Stimulated activated CD8-positive, alpha-beta memory T cell treated with anti-CD3 and anti-CD28 coated beads, Interleukin-12 subunit alpha, Interleukin-12 subunit beta, amount 100 ng/mL, for 4 hours (primary cell): ENCODE results near the gene OBSL1.

Experiments
- DNase-seq: peaks from one replicate; pipeline ENCODE4 v3.0.0-alpha.2; 2020; ENCODE audit warnings: low read depth

OBSL1 gene

DNA sequence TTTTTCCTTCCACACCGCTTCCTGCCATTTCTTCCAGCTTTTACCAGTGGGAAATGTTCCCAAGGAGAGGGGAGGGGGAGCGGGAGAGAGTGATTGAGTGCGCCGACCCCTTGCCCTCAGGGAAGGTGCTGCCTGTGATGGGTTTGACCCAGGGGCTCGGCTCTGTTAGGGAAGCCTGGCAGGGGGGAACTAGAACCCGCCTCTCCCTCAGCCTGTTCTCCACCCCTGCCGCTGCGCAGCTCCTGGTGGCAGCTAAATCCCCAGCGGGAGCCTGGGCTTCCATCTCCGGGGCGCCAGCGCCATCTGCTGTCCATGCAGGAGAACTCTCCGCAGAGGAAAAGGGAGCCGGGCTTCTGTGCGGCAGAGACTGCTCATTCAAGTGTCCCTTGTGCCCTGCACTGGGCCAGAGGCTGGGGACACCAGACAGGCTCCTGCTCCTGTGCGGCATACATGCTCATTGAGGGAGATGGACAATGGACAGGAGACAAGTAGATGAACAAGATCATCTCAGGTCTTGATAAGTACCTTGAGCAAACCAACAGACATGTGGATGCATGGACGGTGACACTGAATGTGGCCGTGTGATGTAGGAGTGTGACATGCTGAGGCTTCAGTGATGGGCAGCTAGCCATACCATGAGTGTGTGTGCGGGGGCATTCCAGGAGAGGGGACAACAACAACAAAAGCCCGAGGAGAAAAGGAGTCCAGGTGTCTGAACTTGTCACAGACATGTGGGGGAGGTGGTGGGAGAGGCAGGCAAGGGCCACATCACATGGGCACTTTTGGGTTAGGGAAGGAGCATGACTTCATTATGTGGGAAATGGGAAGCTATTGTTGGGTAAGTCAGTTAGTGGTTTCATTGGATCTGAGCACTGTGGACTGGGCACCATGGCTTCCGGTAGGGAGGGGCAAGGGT is 41.0 kb downstream of the OBSL1 start:
- DNase-seq, result peak; percentile 69

DNA sequence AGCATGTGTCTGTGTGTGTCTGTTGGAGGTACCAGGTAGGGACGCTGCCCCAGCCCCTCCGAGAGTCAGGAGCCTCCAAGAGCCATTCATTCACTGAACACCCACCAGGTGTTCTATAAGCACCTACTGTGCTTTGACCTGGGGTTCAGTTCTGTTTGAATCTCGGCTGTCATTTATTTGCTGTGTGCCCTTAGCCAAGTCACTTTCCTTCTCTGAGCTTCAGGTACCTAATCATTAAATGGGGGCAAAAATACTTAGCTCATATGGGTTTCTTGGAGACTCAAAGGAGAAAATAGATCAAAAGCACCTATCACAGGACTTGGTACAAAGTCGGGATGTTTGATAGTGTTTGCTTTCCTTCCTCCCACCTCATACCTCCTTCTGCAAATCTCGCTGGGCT is 43.9 kb downstream of the OBSL1 start:
- no peak for DNase-seq

DNA sequence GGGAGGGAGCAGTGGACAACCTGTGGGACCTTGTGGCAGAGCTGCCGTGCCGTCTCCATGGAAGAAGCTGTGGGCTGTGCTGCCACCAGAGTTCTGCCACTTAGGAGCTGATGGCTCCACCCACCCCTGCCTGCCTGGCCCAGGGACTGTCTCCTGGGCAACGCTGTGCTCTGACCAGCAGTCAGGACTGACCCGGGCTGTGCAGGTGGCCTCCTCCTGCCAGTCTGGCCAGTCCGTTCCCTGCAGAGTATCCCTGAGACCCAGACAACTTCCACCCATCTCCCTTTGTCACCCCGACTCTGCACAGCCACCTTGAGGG is 44.3 kb downstream of the OBSL1 start:
- DNase-seq, result no peak

DNA sequence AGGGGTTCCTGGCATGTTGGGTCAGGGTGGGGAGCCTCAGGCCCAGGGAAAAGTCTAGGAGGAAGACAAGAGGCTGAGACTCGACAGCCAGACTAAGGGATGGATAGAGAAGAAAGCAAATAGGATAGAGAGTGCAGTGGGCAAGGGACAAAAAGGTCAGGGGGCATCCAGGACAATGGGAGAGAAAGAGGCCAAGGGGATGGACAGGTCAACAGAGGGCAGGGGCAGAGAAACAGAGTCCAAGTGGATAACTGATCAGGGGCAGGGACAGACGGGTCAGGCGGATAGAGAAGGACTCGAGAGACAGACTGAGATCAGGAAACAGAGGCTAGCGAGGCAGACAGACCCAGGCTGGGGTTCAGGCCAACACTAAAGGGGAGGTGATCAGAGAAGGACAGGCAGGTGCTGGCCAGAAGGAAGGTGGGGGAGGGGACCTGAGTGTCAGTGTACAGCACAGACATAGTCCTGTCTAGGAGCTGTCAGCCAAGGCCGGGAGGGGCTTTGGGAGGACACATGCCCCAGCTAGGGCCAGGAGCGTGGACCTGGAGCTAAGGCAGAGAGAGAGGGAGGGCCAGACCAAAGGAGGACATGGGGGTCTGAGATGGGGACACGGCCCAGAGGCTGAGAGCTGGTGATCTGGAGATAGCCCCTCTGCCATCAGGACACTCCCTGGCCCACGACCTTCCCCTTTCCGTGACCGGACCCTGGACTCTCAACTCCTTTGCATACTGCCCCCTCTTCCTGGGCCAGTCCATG is 44.8 kb downstream of the OBSL1 start:
- DNase-seq, result no peak

DNA sequence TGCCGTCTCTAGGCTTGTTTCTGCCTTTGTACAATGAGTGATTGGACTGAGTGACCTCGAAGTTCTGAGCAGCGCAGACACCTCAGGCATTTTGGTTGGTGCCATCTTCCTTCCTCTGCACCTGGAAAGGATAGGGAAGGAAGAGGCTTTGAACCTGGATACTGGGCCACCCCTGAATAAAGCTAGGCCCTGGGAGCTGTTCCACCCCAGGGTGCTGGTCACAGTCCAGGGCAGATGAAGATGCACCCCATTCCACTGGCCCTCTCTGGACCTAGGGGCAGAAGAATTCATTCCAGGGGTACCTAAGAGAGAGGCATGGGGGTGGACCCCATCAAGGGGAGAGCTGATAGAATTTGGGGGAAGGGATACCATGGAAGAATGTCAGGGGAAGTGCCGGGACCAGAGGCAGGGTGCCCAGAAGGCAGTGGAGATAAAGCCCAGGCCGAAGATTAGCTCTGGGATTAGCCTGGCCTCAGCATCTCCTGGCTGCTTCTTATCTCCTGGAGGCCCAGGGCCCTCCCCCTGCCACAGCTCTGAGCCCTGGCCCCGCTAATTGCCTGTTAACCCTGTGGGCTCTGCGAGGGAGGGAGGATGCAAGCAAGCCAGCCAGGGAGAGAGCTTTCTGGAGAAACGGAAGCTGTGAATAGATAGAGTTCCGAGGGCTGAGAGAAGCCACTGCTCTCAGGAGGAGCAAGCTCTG is 45.7 kb downstream of the OBSL1 start:
- no peak for DNase-seq

DNA sequence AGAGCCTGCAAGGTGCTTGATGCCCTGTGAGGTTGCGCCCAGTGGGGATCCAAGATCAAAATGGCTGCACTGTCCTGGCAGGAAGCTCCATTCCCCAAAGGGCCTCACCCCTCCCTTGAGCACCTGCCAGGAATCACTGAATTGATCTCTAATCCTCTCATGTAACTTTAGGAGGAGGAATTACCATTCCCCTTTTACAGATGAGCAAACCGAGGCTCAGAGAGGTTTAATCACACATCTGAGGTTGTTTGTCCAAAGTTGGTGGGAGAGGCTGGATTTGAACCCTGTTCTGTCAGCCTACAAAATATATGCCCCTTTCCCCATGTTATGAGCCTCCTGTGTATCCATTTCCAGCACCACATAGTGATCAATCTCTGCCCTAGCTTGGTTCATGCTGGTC is 46.5 kb downstream of the OBSL1 start:
- DNase-seq, result no peak

DNA sequence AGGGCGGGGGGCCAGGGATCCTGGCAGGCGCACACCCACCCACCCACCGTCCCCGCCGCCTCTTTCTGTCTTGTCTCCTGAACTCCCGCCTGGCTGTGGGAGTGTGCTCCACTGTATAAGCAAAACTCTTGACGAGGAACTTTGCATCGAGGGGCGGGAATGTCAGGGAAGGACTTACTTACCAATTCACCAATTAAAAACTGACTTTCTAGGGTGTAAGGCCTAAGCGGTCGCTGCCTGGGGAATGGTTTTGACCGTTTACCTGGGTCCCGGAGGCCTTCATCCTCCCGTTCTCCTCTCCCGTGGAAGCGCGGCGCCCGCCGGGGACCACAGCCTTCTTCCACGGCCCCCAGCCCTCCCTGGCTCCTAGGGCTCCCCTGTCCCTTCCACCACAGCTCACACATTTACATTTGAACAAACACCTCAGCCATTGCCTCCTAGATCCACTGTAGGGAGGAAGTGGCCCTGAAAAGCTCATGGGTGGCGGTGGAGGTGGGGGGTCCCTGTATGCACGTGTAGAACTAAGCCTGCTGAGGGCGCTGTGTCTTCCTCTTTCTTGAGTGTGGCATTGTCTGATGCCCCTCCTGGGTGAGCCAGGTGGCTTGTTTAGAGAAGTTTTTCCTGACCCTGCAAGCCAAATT is 48.2 kb downstream of the OBSL1 start:
- DNase-seq, result no peak

DNA sequence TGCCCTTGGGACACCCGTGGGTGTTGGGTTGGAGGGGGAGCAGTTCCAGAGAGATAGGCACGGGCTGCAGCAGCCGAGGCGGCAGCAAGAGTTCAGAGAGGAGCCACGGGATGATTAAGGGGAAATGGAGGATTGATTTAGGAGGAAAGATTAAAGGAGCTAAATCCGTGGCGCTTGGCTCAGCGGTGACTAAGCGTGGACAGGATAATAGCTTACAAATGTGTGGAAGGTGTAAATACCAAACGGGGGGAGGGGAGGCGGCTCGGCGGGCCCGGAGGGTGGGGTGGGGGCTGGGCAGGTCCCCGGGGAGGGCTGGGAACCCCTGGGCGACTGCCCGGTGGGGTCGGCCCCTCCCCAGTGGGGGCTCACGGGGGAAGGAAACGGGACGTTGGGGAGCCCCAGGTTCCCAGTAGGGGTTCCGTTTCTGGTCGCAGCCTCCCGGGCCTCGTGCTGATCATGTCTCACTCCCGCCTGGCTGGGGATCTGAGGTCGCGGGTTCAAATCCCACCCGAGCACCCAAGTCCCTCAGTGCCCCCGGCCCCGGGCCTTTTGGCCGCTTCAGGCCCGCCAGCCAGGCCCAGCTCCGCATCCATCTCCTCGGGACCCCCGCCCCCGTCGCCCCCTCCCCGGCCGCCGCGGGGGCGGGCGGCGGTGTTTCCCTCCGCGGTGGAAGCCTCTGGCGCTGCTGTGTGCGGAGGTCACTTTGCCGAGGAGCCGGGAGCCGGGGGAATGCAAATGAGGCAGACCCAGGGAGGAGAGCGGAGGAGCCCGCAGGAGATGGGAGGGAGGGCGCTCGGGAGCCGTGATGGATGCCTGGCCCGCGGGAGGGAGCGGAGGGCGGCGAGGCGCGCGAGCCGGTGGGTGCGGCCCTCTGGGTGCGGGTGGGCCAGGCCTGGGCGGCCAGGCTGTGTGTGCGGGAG is 49.0 kb downstream of the OBSL1 start:
- no peak for DNase-seq

DNA sequence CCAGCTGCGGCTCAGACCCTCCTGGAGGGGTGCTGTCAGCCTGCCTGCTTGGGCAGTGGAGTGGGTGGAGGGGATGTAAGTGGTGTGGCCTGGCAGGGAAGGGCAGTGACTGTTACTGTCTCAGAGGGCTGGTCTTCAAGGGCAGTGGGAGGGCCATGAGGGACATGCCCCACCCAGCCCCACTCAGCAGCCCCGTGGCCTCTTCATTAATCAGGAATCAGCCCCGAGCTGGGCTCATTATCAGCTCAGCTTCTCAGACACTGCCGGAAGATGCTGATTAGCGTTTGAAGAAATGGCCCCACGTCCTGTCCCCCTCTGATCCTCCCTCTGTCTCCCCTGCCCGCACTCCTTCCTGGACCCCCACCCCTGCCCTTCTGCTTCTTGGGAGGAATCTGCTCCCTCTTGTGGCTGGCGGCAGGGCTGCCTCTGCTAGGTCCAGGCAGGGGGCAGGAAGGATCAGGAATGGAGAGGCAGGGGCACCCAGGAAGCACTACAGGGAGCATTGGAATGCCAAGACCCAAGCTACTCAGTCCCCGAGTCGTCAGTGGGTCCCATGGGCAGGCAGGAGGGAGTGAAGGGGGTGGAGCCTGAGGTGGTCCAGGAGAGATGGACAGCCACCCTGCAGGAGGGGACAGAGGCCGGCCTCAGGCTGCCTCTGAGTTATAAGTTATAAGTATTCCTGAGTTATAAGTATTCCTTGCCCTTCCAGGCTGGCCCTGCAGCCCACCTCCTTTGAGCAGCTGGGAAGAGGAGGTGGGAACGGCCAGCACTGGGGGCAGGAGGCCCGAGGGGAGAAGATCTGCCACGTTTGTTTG is 50.1 kb downstream of the OBSL1 start:
- no peak for DNase-seq

DNA sequence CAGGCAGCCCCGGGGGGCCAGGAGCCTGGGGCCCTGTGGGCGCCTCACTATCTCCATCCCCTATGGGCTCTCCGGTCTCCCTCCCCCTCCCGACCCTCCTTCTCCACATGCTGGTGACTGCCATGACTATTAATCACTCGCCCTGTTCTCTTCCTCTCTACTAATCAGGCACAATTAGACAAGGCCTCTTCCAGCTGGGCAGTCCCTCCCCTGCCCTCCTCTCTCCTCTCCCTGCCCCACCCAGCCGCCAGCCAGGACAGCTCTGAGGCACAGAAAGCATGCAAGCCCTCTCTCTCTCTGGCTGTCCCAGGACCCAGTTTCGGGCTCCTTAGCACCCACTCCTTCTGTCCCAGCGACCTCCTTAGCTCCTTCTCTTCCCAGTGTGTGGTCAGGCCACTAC is 51.3 kb downstream of the OBSL1 start:
- DNase-seq, result no peak

DNA sequence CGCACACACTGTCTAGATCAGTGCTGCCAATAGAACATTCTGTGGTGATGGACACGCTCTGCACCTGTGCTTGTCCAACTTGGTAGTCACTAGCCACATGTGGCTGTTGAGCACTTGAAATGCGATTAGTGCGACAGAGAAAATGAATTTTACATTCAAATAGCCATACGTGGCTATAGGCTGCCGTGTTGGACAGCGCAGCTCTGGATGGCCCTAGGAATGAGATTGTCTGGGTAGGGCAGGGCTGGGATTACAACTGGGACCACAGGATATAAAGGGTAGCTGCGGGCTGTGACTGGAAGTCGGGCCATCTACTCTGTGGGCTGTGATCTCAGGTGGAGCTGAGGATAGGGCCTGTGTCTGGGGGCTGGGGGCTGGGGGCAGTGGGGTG is 51.8 kb downstream of the OBSL1 start:
- DNase-seq, result no peak

DNA sequence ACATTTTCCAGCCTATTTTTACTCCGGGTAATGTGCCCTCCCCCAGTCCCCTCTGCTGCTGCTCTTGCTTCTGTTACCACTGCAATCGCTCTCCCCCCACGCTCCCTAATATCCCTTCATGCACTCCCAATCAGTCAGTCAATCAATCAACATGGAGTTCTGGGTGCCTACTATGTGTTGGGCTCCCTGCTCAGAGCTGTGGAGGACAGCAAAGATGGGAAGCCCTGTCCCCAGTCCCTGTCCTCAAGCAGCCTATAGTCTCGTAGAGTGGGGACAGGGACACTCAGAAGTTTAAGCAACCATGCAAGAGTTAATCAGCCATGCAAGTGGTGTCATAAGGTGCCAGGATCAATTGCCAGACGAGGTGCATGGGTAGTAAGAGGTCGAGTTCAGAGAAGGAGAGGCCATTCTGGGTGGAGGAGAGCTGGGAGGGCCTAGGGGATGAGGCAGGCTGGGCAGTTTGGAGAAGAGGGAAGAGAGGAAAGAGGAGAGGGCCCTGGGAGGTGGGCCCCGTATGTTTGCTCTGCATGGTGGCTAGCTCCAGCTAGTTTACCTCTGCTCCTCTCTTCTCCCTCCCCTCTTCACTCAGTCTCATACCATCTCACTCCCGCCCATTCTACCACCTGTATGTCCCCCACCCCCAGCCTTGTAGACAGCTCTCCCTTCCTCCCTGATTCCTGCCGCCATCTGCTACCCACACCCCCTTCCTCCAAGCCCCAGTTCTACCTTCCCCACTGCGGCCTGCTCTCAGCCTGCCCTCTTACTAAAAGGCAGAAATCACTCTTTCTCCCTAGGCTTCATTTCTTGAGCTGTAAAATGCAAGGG is 53.2 kb downstream of the OBSL1 start:
- no peak for DNase-seq

DNA sequence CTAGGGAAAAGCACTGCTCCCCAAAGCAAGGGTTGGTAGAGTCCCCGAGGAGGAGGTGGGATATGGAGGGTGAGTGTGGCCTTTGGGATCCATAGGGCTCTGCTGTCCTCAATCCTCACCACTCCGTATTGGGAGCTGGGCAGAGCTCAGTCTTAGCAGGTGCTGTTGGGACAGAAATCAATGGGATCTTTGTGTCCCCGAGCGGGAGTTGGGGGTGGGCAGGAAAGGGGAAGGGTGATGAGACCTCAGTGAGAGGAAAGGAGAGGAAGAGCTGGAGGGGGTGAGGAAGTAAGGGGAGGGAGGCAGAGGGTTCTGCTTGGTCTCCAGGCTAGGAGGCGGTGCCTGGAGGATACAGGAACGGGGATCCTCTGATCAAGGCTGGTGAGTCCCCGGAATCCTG is 54.5 kb downstream of the OBSL1 start:
- DNase-seq, result no peak

DNA sequence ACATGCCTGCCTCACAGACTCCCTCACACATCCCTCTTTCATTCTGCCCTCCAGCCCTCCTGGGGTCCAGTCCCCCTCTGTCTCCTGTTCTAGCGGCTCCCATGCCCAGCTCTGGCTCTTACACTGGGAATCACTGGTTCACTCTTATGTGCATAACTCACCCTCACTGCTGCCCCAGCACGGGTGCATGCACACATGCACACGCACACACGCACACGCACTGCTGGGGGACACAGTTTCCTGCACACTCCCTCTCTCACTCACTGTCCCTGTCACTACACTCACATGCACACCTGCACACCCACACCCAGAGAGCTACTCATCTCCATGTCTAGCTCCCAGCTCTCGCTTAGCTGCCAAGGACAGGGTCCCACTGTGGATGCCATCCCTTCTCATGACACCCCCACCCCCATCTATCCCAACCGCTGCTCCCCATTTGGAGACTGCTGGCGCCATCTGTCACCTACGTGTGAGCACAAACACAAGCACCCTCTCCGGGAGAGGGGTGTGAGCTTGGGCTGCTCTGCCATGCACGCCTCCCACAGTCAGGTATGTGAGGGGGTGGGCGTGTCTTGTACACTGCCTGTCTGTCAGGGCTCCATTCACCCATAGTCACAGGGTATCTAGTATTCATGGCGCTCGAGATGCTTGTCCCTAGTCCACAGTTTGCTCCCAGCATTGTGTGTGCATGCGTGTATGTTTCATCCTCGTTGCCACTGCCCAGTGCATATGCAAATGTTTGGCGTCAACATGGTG is 55.3 kb downstream of the OBSL1 start:
- DNase-seq, result no peak

DNA sequence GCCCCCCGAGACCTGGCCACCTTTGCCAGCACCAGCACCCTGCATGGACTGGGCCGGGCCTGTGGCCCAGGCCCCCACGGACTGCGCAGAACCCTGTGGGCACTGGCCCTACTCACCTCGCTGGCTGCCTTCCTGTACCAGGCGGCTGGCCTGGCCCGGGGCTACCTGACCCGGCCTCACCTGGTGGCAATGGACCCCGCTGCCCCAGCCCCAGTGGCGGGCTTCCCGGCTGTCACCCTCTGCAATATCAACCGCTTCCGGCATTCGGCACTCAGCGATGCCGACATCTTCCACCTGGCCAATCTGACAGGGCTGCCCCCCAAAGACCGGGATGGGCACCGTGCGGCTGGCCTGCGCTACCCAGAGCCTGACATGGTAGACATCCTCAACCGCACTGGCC is 56.5 kb downstream of the OBSL1 start:
- DNase-seq, result no peak

DNA sequence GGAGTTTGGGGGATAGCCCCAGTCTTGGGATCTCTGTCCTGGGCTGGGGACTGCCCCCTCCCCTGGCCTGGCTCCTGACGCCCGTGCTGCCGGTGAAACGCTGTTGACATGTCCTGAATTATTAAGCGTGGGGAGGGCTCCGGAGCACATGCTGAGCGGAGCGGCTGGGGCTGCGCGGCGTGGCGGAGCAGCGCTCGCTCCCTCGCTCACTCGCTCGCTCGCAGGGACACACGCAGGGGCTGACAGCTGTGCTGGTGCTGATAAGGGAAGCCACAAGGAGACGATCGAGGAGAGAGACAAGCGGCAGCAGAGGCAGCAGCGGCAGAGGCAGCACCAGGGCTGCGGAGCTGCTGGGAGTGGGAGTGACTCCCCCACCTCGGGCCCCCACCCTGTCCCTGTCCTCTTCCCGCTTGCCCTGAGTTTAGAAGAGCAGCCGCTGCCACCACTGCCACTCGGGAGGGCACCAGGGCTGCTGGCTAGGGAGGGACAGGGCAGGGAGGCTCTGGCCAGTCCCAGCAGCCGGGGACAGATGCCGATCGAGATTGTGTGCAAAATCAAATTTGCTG is 57.1 kb downstream of the OBSL1 start, which contains the start of gene ASIC4:
ASIC4 (plus strand) TSS at position 287 of the 566 bp plus-strand sequence; CDS start at position 530, 243 bp downstream.
- no peak for DNase-seq

DNA sequence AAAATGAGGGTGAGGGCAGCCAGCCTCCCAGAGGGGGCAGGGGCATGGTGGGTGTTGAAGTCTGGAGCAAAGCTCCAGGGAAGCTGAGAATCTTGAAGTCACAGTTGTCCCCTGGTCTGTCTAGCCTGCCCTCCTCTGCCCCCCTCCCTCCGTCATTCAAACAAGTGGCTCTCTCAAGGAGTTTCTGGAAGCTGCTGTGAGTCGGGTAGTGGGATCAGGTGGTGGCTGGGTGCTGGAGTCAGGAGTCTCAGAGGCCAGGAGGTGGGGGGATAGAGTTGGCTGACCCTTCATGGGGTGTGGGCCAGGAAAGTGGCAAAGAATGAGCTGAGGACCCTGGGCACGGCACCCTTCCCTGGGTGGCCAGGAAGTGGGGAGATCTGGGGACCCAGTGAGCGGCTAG is 57.6 kb downstream of the OBSL1 start:
- DNase-seq, result no peak

DNA sequence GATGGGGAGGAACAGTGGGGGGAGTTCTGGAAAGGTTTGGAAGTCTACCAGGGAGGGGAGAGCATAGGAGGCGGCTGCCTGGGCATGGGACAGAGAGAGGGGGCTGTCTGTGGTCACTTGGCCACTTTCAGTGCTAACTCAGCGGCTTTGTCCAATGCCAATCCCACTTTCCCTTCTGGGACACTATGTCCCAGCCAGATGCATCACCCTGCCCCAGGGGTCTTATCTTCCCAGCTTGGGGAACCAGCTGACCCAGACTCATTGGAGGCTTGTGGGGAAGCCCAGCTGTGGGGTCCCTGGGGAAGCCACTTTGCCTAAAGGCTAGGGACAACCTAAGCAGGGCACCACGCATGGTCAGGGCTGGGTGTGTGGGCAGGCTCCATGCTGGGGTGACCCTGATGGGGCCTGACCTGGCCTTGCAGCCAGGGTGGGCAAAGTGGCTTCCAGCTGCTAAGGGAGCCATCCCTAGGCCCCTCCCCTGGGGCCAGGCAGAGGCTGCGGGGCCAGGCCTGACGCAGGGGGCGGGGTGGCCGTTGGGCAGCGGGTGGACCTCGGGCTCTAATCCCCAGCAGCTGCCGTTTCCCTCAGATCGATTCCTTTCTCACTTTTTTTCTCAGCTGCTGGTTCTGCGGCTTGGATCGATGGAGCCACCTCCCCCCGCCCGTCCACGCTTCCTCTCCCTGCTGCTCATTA is 58.7 kb downstream of the OBSL1 start:
- DNase-seq, result no peak
